HG03108 (cell line): Measurements from ENCODE around the gene ASB8.
A peak's percentile ranks its signal among the peaks of the same experiment; 100 is the strongest.
"Not testable (repeated sequence)": the region's sequence is repeated elsewhere in the genome, so short reads cannot be mapped to it uniquely, and the experiment has no call there.

Source experiments
- ATAC-seq: cut with Tn5 transposase; IDR thresholded peaks from one replicate; pipeline ENCODE4 v1.9.1; 2021; ENCODE audit warnings: moderate library complexity; ENCODE audit not compliant: unreplicated experiment

Gene ASB8

GRCh38 chr12:48142818-48143674 is 14.3 kb downstream of the ASB8 start:
- no peak for ATAC-seq

- ATAC-seq: no peak
Observed at GRCh38 chr12:48135027-48135426, 22.3 kb downstream of the ASB8 start.

GRCh38 chr12:48132826-48133225 is 24.5 kb downstream of the ASB8 start:
- no peak for ATAC-seq

GRCh38 chr12:48131517-48131916 is 25.8 kb downstream of the ASB8 start:
- no peak for ATAC-seq

GRCh38 chr12:48129376-48129775 is 27.9 kb downstream of the ASB8 start:
- no peak for ATAC-seq

GRCh38 chr12:48128800-48129199 is 28.5 kb downstream of the ASB8 start:
- ATAC-seq: no peak

- ATAC-seq: no peak
Observed at GRCh38 chr12:48126953-48127630, 30.2 kb downstream of the ASB8 start.

GRCh38 chr12:48125985-48126384 is 31.3 kb downstream of the ASB8 start:
- ATAC-seq: no peak

- not testable (repeated sequence) for ATAC-seq
Observed at GRCh38 chr12:48125542-48125941, 31.8 kb downstream of the ASB8 start.

- no peak for ATAC-seq
Observed at GRCh38 chr12:48123169-48123568, 34.1 kb downstream of the ASB8 start.

GRCh38 chr12:48122065-48122834 is 35.1 kb downstream of the ASB8 start:
- ATAC-seq: no peak

GRCh38 chr12:48121522-48121921 is 35.8 kb downstream of the ASB8 start:
- no peak for ATAC-seq

GRCh38 chr12:48119834-48120195 is 37.5 kb downstream of the ASB8 start:
- no peak for ATAC-seq

- peak; percentile 99 for ATAC-seq
Observed at GRCh38 chr12:48119078-48119833, 38.1 kb downstream of the ASB8 start, which contains the start of gene PFKM. TSS of gene PFKM (plus strand) at chr12:48119364. CDS start at chr12:48122775, 3,411 bp downstream.

GRCh38 chr12:48118284-48118871 is 38.9 kb downstream of the ASB8 start:
- no peak for ATAC-seq

GRCh38 chr12:48115957-48116356 is 41.4 kb downstream of the ASB8 start:
- ATAC-seq: no peak

GRCh38 chr12:48111312-48111693 is 46.0 kb downstream of the ASB8 start:
- not testable (repeated sequence) for ATAC-seq

- no peak for ATAC-seq
Observed at GRCh38 chr12:48110691-48111311, 46.5 kb downstream of the ASB8 start.

- no peak for ATAC-seq
Observed at GRCh38 chr12:48109424-48109823, 47.9 kb downstream of the ASB8 start.
